GM13976 (cell line): ENCODE data around the gene FRMD4A.

Source experiments
- DNase-seq: peaks from one replicate; pipeline ENCODE4 v3.0.0; 2012; ENCODE audit warnings: low spot score
- in situ Hi-C: fragments of 300-500 bp; cut with MboI; formaldehyde crosslinking; loops from one replicate; pipeline ENCODE4 v1.12.0; 2022; ENCODE audit warnings: low sequenced_read_pairs, mixed read lengths, inconsistent platforms; ENCODE audit not compliant: unreplicated experiment
- TF ChIP-seq, protein P1 (sequence below): IDR thresholded peaks from 2 replicates; pipeline ENCODE4 v1.5.1; 2012; ENCODE audit warnings: borderline replicate concordance, mild to moderate bottlenecking; ENCODE audit not compliant: insufficient read depth; ENCODE audit errors: extremely low read depth, missing control alignments, control extremely low read depth

Gene FRMD4A

DNA sequence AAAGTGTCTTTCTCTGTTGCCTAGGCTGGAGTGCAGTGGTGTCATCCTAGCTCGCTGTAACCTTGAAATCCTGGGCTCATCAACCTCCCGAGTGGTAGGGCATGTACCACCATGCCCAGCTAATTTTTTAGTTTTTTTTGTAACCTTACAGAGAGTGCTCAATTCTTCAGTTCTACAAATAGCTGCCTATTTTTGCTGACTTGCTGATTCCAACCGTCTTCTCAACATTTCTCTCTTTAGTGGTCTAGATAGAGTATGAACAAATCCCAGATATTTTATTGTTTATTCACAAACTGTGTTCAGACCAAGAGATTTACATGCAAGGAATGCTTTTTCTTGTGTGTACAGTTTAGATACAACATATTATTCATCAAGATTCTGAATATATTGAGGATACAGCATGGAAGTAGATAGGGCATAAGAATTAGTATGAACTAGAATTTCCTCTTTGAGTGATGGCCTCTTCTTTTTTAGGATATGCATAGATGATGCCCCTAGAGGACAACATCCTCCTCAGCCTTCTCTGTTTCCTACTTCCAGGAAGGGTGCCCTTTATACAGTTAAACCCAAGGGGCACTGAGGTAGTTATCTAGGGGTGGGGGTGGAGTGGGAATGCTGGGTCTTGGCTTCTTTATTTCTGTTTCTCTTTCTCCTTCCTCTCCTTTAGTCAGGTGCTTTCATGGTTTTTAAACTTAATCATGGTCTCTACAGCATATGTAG is 717.9 kb downstream of the FRMD4A start:
- no peak for DNase-seq
- TF ChIP-seq, protein P1, sequence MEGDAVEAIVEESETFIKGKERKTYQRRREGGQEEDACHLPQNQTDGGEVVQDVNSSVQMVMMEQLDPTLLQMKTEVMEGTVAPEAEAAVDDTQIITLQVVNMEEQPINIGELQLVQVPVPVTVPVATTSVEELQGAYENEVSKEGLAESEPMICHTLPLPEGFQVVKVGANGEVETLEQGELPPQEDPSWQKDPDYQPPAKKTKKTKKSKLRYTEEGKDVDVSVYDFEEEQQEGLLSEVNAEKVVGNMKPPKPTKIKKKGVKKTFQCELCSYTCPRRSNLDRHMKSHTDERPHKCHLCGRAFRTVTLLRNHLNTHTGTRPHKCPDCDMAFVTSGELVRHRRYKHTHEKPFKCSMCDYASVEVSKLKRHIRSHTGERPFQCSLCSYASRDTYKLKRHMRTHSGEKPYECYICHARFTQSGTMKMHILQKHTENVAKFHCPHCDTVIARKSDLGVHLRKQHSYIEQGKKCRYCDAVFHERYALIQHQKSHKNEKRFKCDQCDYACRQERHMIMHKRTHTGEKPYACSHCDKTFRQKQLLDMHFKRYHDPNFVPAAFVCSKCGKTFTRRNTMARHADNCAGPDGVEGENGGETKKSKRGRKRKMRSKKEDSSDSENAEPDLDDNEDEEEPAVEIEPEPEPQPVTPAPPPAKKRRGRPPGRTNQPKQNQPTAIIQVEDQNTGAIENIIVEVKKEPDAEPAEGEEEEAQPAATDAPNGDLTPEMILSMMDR: no peak
- in situ Hi-C loops: no loop called here

DNA sequence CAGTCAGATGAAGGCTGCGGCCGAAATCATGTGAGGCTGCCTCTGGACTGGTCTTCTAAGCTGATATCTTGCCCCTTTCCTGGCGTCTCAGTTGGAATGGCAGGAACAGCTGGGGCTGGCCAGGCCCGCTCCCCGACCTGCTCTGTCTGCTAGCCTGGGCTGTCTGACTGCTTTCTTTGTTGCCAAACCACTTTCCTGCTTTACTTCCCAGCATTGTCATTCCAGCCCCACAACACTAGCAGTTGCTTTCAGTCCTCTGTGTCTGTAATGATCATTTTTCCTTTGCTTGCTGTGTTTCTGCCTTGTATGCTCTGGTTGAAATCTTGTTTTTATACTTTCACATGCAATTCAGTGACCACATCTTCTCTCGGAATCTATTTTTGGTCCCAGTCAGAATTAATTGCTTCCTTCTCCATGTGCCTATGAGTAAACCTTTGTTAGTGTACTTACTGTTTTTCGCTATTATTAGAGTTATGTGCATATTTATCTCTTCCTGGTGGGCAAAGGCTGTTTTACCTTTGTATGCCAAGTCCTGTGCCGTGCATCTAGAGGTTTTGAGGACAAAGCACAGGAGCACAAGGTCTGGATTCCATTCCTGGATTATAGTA is 722.4 kb downstream of the FRMD4A start:
- in situ Hi-C loops: no loop called here
- TF ChIP-seq, protein P1: no peak
- no peak for DNase-seq

DNA sequence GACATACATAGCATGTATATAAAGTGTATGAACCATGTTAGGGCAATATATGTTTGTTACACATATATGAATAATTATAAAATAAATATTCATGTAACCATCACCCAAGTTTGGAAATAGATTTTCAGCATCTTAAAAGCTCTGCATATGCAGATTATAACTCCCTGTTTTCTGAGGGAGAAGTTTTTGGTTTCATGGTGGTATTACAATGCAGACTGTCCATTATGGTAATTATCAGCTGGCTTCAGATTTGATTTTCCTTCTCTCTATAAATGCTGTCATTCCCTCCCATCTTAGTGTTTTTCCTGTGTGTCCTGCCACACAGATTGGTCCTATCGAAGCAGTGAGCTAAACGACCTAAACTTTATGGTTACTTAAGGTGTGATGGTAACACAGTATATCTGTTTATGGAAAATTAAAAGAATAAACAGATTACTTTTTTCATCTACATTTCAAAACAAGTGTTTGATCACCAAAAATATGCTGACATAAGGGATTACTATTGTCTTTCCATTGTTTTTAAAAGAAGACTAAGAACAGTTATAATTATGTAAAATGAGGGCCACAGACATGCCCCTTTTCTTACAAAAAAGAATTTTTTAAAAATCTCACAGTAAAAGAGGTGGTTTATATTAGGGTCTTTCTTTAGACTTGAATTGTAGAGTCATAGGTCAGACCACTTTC is 726.2 kb downstream of the FRMD4A start:
- in situ Hi-C loops: no loop called here
- no peak for DNase-seq
- TF ChIP-seq, protein P1: no peak

DNA sequence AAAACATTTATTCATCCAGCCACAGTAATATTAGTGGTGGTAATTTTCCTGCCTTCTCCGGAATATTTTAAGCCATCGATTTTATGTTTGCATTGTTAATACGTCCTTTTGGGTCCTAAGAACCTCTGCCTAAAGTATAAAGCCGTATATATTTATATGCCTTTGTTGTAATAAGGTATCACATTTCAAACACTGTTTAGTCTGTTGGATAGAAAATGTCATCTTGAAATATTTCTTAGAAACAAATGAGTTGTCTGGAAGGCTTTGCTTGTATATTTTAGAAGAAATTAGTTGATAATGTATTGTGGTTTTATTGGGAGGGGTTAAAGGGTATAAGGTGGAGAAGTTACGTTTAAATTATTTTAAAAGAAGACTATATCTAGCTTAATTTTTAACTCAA is 732.8 kb downstream of the FRMD4A start:
- no peak for DNase-seq
- TF ChIP-seq, protein P1: no peak
- in situ Hi-C loops: no loop called here

DNA sequence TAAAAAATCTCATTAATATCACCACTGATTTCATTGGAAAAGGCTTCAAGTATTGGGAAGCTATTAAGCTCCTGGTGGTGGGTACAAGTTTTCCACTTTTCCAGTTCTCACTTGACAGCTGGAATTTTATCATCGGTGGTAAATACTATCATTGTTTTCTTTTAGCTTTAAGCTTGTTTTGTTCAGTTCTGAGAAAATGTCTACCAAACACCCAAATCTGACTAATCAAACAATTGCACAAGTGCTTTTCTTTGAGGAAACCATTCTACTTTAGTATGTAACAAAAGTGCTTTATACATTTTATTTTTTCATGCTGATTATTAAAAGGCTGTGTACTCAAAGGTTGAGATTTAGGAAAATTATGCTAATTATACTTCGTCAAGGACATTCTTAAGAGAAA is 736.1 kb downstream of the FRMD4A start:
- in situ Hi-C loops: no loop called here
- no peak for DNase-seq
- TF ChIP-seq, protein P1: no peak
